PC-9 (cell line): Measurements from ENCODE around the gene MINDY4B. TPM values are rescaled to one million over a fixed set of nuclear protein-coding genes. Genes with fewer than 3 reads are reported as not detected.

Source experiments
- BruUV-seq: library from RNA; stranded (reverse); fragments of 400-500 nt; replicated peaks from 2 replicates; lab custom pipeline; 2021; lab: Mats Ljungman, UMichigan
- CTCF ChIA-PET: fragments of 300-600 bp; sonication (Branson Sonifier 250); formaldehyde crosslinking; loops from one replicate; lab custom pipeline; 2022; ENCODE audit warnings: antibody characterized with exemption; lab: Charles Lee
- POLR2A ChIA-PET: fragments of 300-600 bp; sonication (Branson Sonifier 250); formaldehyde crosslinking; loops from one replicate; lab custom pipeline; 2022; ENCODE audit warnings: antibody characterized with exemption; ENCODE audit not compliant: unreplicated experiment; lab: Charles Lee
- DNase-seq, 2 experiments: peaks; one replicate each; pipeline versions ENCODE4 v3.0.0 to v3.0.0-alpha.2; 2015 to 2022; ENCODE audit warnings: mixed read lengths in 1 of 2
- H2AFZ ChIP-seq: fragments of 200-600 bp; sonication (generic); 2 replicates; pipeline ENCODE4 v1.8.1; 2017; ENCODE audit warnings: antibody characterized with exemption
- H3F3A ChIP-seq: fragments of 200-600 bp; sonication (generic); 2 replicates; pipeline ENCODE4 v1.8.1; 2017; ENCODE audit warnings: antibody characterized with exemption, mild to moderate bottlenecking, low read depth; ENCODE audit not compliant: insufficient read depth
- H3K27ac ChIP-seq: fragments of 200-600 bp; sonication (generic); 2 replicates; pipeline ENCODE4 v1.6.1; 2016; ENCODE audit warnings: mixed run types
- H3K27me3 ChIP-seq: fragments of 200-600 bp; sonication (generic); 2 replicates; pipeline ENCODE4 v1.6.1; 2016; ENCODE audit warnings: low read depth, mixed run types; ENCODE audit not compliant: insufficient read depth
- H3K36me3 ChIP-seq: fragments of 200-600 bp; sonication (generic); 2 replicates; pipeline ENCODE4 v1.6.1; 2016; ENCODE audit warnings: low read depth, mixed run types
- H3K4me1 ChIP-seq: fragments of 200-600 bp; sonication (generic); replicated peaks from 2 replicates; pipeline ENCODE4 v1.6.1; 2016; ENCODE audit warnings: mixed run types; ENCODE audit not compliant: insufficient read depth
- H3K4me2 ChIP-seq: fragments of 200-600 bp; sonication (generic); 2 replicates; pipeline ENCODE4 v1.6.1; 2017; ENCODE audit warnings: mixed run types
- H3K4me3 ChIP-seq: fragments of 200-600 bp; sonication (generic); 2 replicates; pipeline ENCODE4 v1.6.1; 2016; ENCODE audit warnings: mixed run types
- H3K79me2 ChIP-seq: fragments of 200-600 bp; sonication (generic); 2 replicates; pipeline ENCODE4 v1.6.1; 2017; ENCODE audit warnings: low read depth, mixed run types
- H3K9me2 ChIP-seq: fragments of 200-600 bp; sonication (generic); 2 replicates; pipeline ENCODE4 v1.8.1; 2017; ENCODE audit warnings: mild to moderate bottlenecking; ENCODE audit not compliant: insufficient read depth
- H3K9me3 ChIP-seq: fragments of 200-600 bp; sonication (generic); 2 replicates; pipeline ENCODE4 v1.8.1; 2016; ENCODE audit warnings: low read depth; ENCODE audit not compliant: insufficient read depth
- H4K20me1 ChIP-seq: fragments of 200-600 bp; sonication (generic); 2 replicates; pipeline ENCODE4 v1.8.1; 2017; ENCODE audit not compliant: insufficient read depth
- EZH2 ChIP-seq: fragments of 200-600 bp; sonication (generic); IDR thresholded peaks from 2 replicates; pipeline ENCODE4 v1.8.0; 2017; ENCODE audit warnings: antibody characterized with exemption, low read depth
- intact Hi-C: fragments of 100-400 bp; cut with micrococcal nuclease; formaldehyde crosslinking; loops from one replicate; pipeline ENCODE4 v1.10.0; 2022; ENCODE audit not compliant: unreplicated experiment
- total RNA-seq: library from RNA; stranded (reverse); gene quantifications from 2 replicates; pipeline ENCODE4 v1.2.3, GENCODE V29; 2021
- TF ChIP-seq, protein P1 (sequence below): fragments of 200-600 bp; sonication (generic); conservative IDR thresholded peaks from 2 replicates; pipeline ENCODE4 v1.6.1; 2017; ENCODE audit warnings: mixed run types, antibody characterized with exemption, mild to moderate bottlenecking, moderate library complexity

MINDY4B gene
- total RNA-seq, 1 experiment from 2014 or later, result not detected

DNA sequence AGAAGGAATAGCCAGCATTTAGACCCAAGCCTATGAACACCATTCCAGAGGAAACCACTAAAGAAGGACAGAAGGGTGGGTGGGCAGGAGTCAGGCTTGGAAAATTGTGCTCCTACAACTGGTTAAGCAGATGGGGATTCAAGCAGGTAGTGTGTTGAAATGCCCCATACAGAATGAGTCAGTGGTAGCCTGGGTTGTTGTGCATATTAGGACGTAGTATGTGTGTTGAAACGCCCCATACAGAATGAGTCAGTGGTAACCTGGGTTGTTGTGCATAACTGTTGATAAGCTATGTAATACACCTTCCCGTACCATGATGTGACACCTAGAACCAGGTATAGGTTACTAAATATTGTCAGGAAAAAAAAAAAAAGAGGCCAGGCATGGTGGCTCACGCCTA is 34.0 kb downstream of the MINDY4B start:
- intact Hi-C loops, result no loop called here
- no peak for TF ChIP-seq EZH2
- TF ChIP-seq, protein P1, sequence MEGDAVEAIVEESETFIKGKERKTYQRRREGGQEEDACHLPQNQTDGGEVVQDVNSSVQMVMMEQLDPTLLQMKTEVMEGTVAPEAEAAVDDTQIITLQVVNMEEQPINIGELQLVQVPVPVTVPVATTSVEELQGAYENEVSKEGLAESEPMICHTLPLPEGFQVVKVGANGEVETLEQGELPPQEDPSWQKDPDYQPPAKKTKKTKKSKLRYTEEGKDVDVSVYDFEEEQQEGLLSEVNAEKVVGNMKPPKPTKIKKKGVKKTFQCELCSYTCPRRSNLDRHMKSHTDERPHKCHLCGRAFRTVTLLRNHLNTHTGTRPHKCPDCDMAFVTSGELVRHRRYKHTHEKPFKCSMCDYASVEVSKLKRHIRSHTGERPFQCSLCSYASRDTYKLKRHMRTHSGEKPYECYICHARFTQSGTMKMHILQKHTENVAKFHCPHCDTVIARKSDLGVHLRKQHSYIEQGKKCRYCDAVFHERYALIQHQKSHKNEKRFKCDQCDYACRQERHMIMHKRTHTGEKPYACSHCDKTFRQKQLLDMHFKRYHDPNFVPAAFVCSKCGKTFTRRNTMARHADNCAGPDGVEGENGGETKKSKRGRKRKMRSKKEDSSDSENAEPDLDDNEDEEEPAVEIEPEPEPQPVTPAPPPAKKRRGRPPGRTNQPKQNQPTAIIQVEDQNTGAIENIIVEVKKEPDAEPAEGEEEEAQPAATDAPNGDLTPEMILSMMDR, result no peak
- H3K4me2 ChIP-seq, result no peak overlapping the region
- H3K9me3 ChIP-seq, result no peaks in the 10 kb centered on the region
- peaks cover 5% of the 10 kb centered on the region; the same call in 1 of the 2 replicates for H3K4me1 ChIP-seq
- H4K20me1 ChIP-seq, result no peaks in the 10 kb centered on the region
- no peaks in the 10 kb centered on the region for H3K36me3 ChIP-seq
- ChIA-PET POLR2A (no interaction called here), CTCF (interaction anchor here (0.6 kb wide), 1 partner anchor 20 kb away, joined by 5 read pairs; no protein-coding TSS in a partner anchor)
- H3K27me3 ChIP-seq, result no peaks in the 10 kb centered on the region
- H3F3A ChIP-seq, result no peaks in the 10 kb centered on the region
- no TSS peak for BruUV-seq
- peak in 1 of 2 experiments; percentile 75 for DNase-seq
- H2AFZ ChIP-seq, result no peak overlapping the region
- H3K79me2 ChIP-seq, result no peaks in the 10 kb centered on the region
- no peak overlapping the region for H3K4me3 ChIP-seq
- H3K9me2 ChIP-seq, result no peaks in the 10 kb centered on the region; the same call in 1 of the 2 replicates
- no peak overlapping the region for H3K27ac ChIP-seq

DNA sequence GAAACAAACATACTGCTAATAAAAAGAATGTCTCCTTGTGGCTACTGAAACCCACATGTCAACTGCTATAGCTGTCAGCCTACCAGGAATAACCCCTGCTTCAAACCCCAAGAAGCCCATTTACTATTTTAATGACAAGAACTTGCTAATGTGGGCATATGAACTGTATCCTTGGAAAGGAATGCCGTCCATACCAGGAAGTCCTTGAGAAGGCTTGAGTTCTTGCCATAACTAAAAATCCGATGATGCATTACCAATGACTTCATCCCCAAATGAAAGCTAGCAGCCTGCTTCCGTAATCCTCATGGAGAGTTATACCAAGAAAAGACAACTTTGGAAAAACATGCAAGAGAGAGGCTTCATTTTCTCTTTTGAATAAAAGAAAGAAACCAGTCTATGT is 34.8 kb downstream of the MINDY4B start:
- TF ChIP-seq, protein P1, result no peak
- no peak for TF ChIP-seq EZH2
- H3K4me2 ChIP-seq, result no peak overlapping the region
- H3K9me3 ChIP-seq, result no peaks in the 10 kb centered on the region
- H3K4me3 ChIP-seq, result no peak overlapping the region
- no peak overlapping the region for H3K27ac ChIP-seq
- no peaks in the 10 kb centered on the region; the same call in 1 of the 2 replicates for H3K9me2 ChIP-seq
- H3K79me2 ChIP-seq, result no peaks in the 10 kb centered on the region
- no peaks in the 10 kb centered on the region for H3K27me3 ChIP-seq
- ChIA-PET POLR2A (interaction anchor here (0.6 kb wide), 1 partner anchor 268 kb away, joined by 3 read pairs; the partner anchor contains the start of gene SELENOT), CTCF (no interaction called here)
- intact Hi-C loops, result no loop called here
- no peaks in the 10 kb centered on the region for H3K36me3 ChIP-seq
- H4K20me1 ChIP-seq, result no peaks in the 10 kb centered on the region
- no peak for DNase-seq
- H3K4me1 ChIP-seq, result peaks cover 5% of the 10 kb centered on the region; the same call in 1 of the 2 replicates
- H2AFZ ChIP-seq, result no peak overlapping the region
- BruUV-seq, result no TSS peak
- no peaks in the 10 kb centered on the region for H3F3A ChIP-seq

DNA sequence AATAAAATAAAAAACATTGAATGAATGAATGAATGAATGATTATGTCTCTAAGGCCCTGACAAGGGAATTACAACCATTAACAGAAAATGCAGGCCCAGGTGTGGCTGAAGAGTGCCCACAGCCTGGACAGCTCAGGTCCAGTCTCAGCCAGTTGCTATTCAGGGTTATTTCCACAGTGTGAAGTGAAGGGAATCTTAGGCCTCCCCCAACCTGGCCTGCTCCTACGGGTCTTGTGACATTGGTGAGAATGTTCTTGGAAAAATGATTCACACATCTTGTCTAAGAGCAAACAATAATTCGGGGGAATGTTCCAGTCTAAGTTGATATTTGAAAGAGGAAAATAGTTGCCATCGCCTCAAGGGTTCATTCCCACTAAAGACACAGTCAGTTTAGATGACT is 37.0 kb downstream of the MINDY4B start:
- no peaks in the 10 kb centered on the region for H3K27me3 ChIP-seq
- H3K9me3 ChIP-seq, result no peaks in the 10 kb centered on the region
- no TSS peak for BruUV-seq
- H3K9me2 ChIP-seq, result no peaks in the 10 kb centered on the region
- no peaks in the 10 kb centered on the region for H4K20me1 ChIP-seq
- peaks cover 5% of the 10 kb centered on the region; the same call in 1 of the 2 replicates for H3K4me1 ChIP-seq
- H3K27ac ChIP-seq, result no peak overlapping the region
- TF ChIP-seq, protein P1, result no peak
- no peak for TF ChIP-seq EZH2
- H3F3A ChIP-seq, result no peaks in the 10 kb centered on the region
- no peak overlapping the region for H3K4me3 ChIP-seq
- no peak for DNase-seq
- ChIA-PET POLR2A (no interaction called here), CTCF (interaction anchor here (0.6 kb wide), 1 partner anchor 1600 kb away, joined by 4 read pairs; no protein-coding TSS in a partner anchor)
- intact Hi-C loops, result loop anchor here (5.0 kb wide), 2 partner anchors 276 to 341 kb away; no protein-coding TSS in a partner anchor
- H3K79me2 ChIP-seq, result no peaks in the 10 kb centered on the region
- H2AFZ ChIP-seq, result no peak overlapping the region
- H3K4me2 ChIP-seq, result no peak overlapping the region
- no peaks in the 10 kb centered on the region for H3K36me3 ChIP-seq
